Measurements from ENCODE around the gene PRR15L. TPM values are rescaled to one million over a fixed set of nuclear protein-coding genes. Genes with fewer than 3 reads are reported as not detected.
"Not testable (repeated sequence)": the region's sequence is repeated elsewhere in the genome, so short reads cannot be mapped to it uniquely, and the experiment has no call there.

Gene PRR15L
- total RNA-seq, 6 donors from 2014 or later, result 34.2 to 105 (median 75.2) TPM

- DNase-seq, result no peak
- ATAC-seq (ENCODE audit: low FRiP score in 2 of 2), result no peak
- no peak for TF ChIP-seq POLR2A (IDR thresholded peaks at IDR 0.05)
- no peak for TF ChIP-seq EP300 (IDR thresholded peaks at IDR 0.05)
- no peak for TF ChIP-seq POLR2AphosphoS5 (IDR thresholded peaks at IDR 0.05)
- TF ChIP-seq CTCF (IDR thresholded peaks at IDR 0.05), result no peak
- Histone ChIP-seq H3K4me3 (no peak overlapping the region), H3K4me1 (peaks cover 0 to 8% (median 4%) of the 10 kb centered on the region in 4 donors), H3K36me3 (peaks cover 0 to 2% (median 0%) of the 10 kb centered on the region in 4 donors), H3K9me3 (no peaks in the 10 kb centered on the region), H3K27ac (no peak overlapping the region), H3K27me3 (no peaks in the 10 kb centered on the region)
- 78 to 88% methylated on average over 1 of the region's 1 CpG for WGBS, 2 donors
Measured at GRCh38 chr17:47989700-47990099, 32.0 kb upstream of the PRR15L start.

DNA sequence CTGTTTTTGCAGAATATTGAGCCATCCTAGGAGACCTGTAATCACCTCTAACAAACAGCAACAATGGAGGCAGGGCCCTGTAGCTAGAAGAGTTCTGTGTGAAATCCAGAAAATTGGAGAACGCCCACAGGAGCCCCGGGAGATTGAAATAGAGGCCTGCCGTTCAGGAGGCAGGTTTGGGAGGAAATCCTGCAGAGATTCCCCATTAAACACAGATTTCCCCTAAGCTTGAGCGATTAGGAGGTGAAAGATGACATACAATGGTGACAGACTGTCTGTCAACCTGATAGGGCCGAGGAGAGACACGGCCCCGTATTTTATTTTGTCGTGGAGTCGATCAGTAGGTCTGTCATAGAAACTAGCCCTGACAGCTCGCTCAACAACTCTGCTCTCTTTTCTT lies 31.5 kb upstream of the PRR15L start:
- no peak overlapping the region for H3K27ac ChIP-seq
- H3K36me3 ChIP-seq, result peaks cover 0 to 6% (median 2%) of the 10 kb centered on the region in 4 donors
- no peak overlapping the region for H3K4me3 ChIP-seq
- ATAC-seq (ENCODE audit: low FRiP score in 2 of 2), result no peak
- WGBS, 2 donors, result 79 to 83% methylated on average over 10 of the region's 10 CpGs
- H3K4me1 ChIP-seq, result peaks cover 0 to 8% (median 4%) of the 10 kb centered on the region in 4 donors
- no peak for TF ChIP-seq POLR2A (IDR thresholded peaks at IDR 0.05)
- TF ChIP-seq CTCF (IDR thresholded peaks at IDR 0.05), result no peak
- TF ChIP-seq POLR2AphosphoS5 (IDR thresholded peaks at IDR 0.05), result no peak
- no peak for TF ChIP-seq EP300 (IDR thresholded peaks at IDR 0.05)
- no peaks in the 10 kb centered on the region for H3K27me3 ChIP-seq
- DNase-seq, result no peak
- no peaks in the 10 kb centered on the region for H3K9me3 ChIP-seq

- ATAC-seq (ENCODE audit: low FRiP score in 2 of 2); H3K36me3 ChIP-seq; DNase-seq; H3K4me1 ChIP-seq; H3K27me3 ChIP-seq; H3K27ac ChIP-seq; H3K9me3 ChIP-seq; H3K4me3 ChIP-seq: not testable (repeated sequence)
- 92 to 100% methylated on average over 1 of the region's 1 CpG for WGBS, 2 donors
Measured at GRCh38 chr17:47988445-47988844, 30.8 kb upstream of the PRR15L start.

DNA sequence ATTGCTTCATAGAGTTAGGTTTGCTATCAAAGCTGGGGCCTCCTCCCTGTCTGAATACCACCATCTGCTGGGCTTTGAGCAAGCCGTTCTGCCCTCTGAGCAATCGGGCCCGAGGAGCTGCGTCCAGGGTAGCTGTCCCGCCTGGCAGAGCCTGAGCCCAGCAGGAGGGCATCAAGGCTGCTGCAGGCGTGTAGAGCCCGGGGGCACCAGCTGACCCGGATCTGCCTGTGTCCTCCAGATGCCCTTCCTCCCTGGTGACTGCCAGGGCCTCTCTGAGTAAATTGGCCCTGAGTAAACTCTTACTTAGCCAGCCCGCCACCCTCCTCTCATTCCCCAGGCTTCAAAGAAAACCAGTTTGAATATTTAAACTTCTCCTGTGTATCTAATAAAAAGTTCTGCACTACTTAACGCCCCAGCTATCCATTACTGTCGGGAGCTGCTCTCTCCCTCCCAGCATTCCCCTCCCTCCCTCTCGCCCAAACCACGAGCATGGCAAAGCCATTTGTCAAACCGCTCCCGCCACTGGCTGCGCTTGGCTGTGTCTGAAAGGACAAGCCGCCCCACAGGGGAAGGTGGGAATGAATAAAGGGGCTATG lies 29.7 kb upstream of the PRR15L start:
- ATAC-seq (ENCODE audit: low FRiP score in 2 of 2) (no peak), DNase-seq (no peak)
- no peak overlapping the region for H3K27ac ChIP-seq
- TF ChIP-seq POLR2A (IDR thresholded peaks at IDR 0.05) (no peak), CTCF (IDR thresholded peaks at IDR 0.05) (no peak), POLR2AphosphoS5 (IDR thresholded peaks at IDR 0.05) (no peak)
- WGBS, 2 donors, result 30 to 43% methylated on average over 13 to 17 of the region's 17 CpGs
- no peaks in the 10 kb centered on the region for H3K27me3 ChIP-seq
- H3K4me1 ChIP-seq, result peaks cover 0 to 8% (median 4%) of the 10 kb centered on the region in 4 donors
- H3K4me3 ChIP-seq, result no peak overlapping the region
- H3K9me3 ChIP-seq, result no peaks in the 10 kb centered on the region
- H3K36me3 ChIP-seq, result peaks cover 3 to 20% (median 14%) of the 10 kb centered on the region in 4 donors

DNA sequence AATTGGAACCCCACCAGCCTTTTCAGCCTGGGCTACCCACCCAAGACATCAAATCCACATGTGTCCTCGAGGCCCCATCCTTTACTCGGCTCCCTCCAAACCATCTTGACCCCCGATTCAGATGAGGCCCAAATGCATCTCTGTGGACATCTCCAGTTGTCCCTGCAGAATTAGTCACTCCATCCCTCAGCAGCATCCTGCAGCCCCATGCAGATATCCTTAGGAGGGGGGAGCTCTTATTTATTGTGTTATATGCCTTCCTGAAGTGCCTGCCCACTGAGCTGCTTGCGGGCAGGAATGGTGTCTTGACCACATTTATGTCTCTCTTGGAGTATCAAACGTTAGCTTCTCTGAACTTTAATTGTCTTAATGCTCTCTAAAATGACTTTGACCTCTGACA lies 28.8 kb upstream of the PRR15L start:
- H3K4me3 ChIP-seq, result no peak overlapping the region
- DNase-seq (no peak), ATAC-seq (ENCODE audit: low FRiP score in 2 of 2) (no peak)
- H3K27me3 ChIP-seq, result no peaks in the 10 kb centered on the region
- no peak overlapping the region for H3K27ac ChIP-seq
- 79 to 83% methylated on average over 5 of the region's 5 CpGs for WGBS, 2 donors
- H3K4me1 ChIP-seq, result peaks cover 0 to 14% (median 4%) of the 10 kb centered on the region in 4 donors
- H3K36me3 ChIP-seq, result peaks cover 4 to 28% (median 22%) of the 10 kb centered on the region in 4 donors
- H3K9me3 ChIP-seq, result no peaks in the 10 kb centered on the region
- no peak for TF ChIP-seq CTCF (IDR thresholded peaks at IDR 0.05)
- no peak for TF ChIP-seq EP300 (IDR thresholded peaks at IDR 0.05)
- TF ChIP-seq POLR2AphosphoS5 (IDR thresholded peaks at IDR 0.05), result no peak
- TF ChIP-seq POLR2A (IDR thresholded peaks at IDR 0.05), result no peak

All from upper lobe of left lung (tissue), 6 donors.